Right atrium auricular region (tissue), 2 donors: Measurements from ENCODE around the gene CNTN4. TPM values are rescaled to one million over a fixed set of nuclear protein-coding genes. Genes with fewer than 3 reads are reported as not detected.

ENCODE experiments used
- DNase-seq: peaks from one replicate; pipeline ENCODE4 v3.0.0-alpha.2; 2019; ENCODE audit warnings: low spot score
- H3K27ac ChIP-seq, 2 donors: fragments of 200-600 bp; sonication (generic); 1 replicate in 1 of 2; 2 replicates in 1 of 2; pipeline ENCODE4 v1.5.1; 2016 to 2019
- H3K27me3 ChIP-seq, 2 donors: fragments of 200-600 bp; sonication (generic); one replicate each; pipeline versions ENCODE4 v1.5.1 to v1.6.0; 2017 to 2019
- H3K36me3 ChIP-seq: fragments of 200-600 bp; sonication (generic); one replicate; pipeline ENCODE4 v1.5.1; 2016
- H3K4me1 ChIP-seq, 2 donors: fragments of 200-600 bp; sonication (generic); one replicate each; pipeline versions ENCODE4 v1.5.1 to v1.6.0; 2017 to 2019
- H3K4me3 ChIP-seq, 2 donors: fragments of 200-600 bp; sonication (generic); 1 replicate in 1 of 2; 2 replicates in 1 of 2; pipeline ENCODE4 v1.5.1; 2017 to 2019; ENCODE audit warnings: mild to moderate bottlenecking in 1 of 2, moderate library complexity in 1 of 2
- H3K9me3 ChIP-seq, 2 donors: fragments of 200-600 bp; sonication (generic); one replicate each; pipeline ENCODE4 v1.5.1; 2019
- total RNA-seq, 2 donors: library from RNA; depleted of rRNA; stranded (reverse); fragments of >200 nt; gene quantifications; one replicate each; pipeline ENCODE4 v1.1.0, GENCODE V29; 2016
- TF ChIP-seq, protein P1 (sequence below), 2 donors: fragments of 200-600 bp; sonication (generic); IDR thresholded peaks; one replicate each; pipeline ENCODE4 v1.5.1; 2019; ENCODE audit warnings: antibody characterized with exemption in 2 of 2

CNTN4 gene
- total RNA-seq, 2 donors from 2014 or later, result 5.3 to 5.7 TPM

DNA sequence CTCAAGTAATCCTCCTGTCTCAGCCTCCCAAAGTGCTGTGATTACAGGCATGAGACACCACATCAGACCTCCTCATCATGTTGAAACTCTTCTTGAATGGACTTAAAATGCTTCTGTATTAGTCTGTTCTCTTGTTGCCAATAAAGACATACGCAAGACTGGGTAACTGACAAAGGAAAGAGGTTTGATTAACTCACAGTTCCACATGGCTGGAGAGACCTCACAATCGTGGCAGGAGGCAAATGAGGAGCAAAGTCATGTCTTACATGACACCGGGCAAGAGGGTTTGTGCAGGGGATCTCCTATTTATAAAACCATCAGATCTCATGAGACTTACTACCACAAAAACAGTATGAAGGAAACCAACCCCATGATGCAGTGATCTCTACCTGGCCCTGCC is 113.5 kb downstream of the CNTN4 start:
- H3K4me1 ChIP-seq, result no peaks in the 10 kb centered on the region
- H3K27ac ChIP-seq, result no peak overlapping the region
- H3K9me3 ChIP-seq, result no peaks in the 10 kb centered on the region
- H3K36me3 ChIP-seq, result no peaks in the 10 kb centered on the region
- H3K4me3 ChIP-seq, result no peak overlapping the region
- no peaks in the 10 kb centered on the region for H3K27me3 ChIP-seq
- DNase-seq, result no peak
- TF ChIP-seq, protein P1, sequence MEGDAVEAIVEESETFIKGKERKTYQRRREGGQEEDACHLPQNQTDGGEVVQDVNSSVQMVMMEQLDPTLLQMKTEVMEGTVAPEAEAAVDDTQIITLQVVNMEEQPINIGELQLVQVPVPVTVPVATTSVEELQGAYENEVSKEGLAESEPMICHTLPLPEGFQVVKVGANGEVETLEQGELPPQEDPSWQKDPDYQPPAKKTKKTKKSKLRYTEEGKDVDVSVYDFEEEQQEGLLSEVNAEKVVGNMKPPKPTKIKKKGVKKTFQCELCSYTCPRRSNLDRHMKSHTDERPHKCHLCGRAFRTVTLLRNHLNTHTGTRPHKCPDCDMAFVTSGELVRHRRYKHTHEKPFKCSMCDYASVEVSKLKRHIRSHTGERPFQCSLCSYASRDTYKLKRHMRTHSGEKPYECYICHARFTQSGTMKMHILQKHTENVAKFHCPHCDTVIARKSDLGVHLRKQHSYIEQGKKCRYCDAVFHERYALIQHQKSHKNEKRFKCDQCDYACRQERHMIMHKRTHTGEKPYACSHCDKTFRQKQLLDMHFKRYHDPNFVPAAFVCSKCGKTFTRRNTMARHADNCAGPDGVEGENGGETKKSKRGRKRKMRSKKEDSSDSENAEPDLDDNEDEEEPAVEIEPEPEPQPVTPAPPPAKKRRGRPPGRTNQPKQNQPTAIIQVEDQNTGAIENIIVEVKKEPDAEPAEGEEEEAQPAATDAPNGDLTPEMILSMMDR (IDR thresholded peaks at IDR 0.05), result no peak

DNA sequence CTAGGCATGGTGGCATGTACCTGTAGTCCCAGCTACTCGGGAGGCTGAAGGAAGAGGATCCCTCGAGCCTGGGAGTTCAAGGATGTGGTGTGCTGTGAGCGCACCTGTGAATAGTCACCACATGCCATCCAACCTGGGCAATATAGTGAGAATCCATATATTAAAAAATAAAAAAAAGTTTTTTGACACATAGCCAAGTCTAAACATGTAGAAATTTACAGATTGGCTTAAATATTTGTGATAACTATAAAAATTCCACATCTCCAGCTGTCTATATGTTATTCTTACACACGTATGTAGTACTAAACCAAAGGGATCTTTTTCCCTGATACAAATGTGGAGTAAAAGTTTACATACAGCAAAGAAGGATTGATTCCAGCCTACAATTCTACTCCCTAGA is 119.7 kb downstream of the CNTN4 start:
- peaks cover 0 to 10% of the 10 kb centered on the region in 2 donors for H3K9me3 ChIP-seq
- no peaks in the 10 kb centered on the region for H3K27me3 ChIP-seq
- H3K4me3 ChIP-seq, result no peak overlapping the region
- TF ChIP-seq, protein P1 (IDR thresholded peaks at IDR 0.05), result no peak
- no peaks in the 10 kb centered on the region for H3K4me1 ChIP-seq
- H3K27ac ChIP-seq, result no peak overlapping the region
- no peaks in the 10 kb centered on the region for H3K36me3 ChIP-seq
- DNase-seq, result no peak

DNA sequence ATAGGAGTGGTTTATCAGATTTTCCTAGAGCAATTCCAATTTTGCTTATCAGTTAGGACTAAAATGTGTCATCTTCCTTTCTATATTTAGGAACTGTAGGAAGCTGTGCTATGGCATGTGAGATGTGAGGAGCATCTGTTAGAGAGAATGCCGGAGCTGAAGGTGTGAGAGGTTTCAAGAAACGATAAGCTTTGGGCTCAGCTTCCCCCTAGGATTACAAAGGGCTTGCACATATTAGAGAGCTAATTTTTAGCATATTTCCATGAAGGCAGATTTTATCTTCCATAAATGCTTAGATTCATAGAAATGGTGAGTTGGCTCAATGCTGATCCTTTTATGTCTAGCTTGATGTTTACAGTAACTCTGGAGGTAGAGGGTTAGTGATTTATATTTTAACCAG is 120.2 kb downstream of the CNTN4 start:
- DNase-seq, result no peak
- Histone ChIP-seq H3K36me3 (no peaks in the 10 kb centered on the region), H3K27ac (no peak overlapping the region), H3K4me1 (no peaks in the 10 kb centered on the region), H3K9me3 (peaks cover 0 to 10% of the 10 kb centered on the region in 2 donors), H3K27me3 (no peaks in the 10 kb centered on the region), H3K4me3 (no peak overlapping the region)
- TF ChIP-seq, protein P1 (IDR thresholded peaks at IDR 0.05), result no peak

DNA sequence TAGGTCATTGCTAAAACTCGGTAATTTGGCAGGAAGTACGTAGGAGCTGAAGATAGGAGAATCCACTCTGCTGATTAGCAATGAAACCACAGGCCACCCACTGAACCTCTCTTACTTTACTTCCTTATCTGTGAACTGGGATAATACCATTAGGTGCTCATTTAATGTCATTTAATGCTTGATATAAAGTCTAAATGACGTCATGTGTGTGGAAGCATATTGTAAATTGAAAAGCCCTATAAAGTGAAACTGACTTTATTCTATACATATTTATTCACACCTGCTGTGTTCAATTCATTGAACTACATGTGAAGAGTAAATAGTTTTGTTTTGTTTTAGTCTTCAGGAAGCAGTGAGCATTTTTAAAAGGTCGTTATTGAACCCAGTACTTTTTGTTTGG is 137.5 kb downstream of the CNTN4 start:
- TF ChIP-seq, protein P1 (IDR thresholded peaks at IDR 0.05), result no peak
- DNase-seq, result no peak

DNA sequence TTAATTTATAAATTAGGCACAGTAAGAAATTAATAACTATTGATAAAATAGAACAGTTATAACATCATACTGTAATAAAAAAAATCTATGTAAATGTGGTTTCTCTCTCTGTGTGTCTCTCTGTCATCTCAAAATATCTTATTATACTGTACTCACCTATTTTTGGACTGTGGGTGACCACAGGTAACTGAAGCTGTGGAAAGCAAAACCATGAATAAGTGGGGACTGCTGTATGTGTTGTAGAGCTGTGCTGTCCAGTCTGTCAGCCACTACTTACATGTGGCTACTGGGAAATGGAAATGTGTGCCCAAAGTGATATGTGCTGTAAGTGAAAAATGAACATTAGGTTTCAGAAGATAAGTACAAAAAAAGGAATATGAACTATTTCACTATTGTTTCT is 145.5 kb downstream of the CNTN4 start:
- Histone ChIP-seq H3K4me3 (no peak overlapping the region), H3K9me3 (no peaks in the 10 kb centered on the region), H3K36me3 (no peaks in the 10 kb centered on the region), H3K4me1 (no peaks in the 10 kb centered on the region), H3K27ac (no peak overlapping the region), H3K27me3 (no peaks in the 10 kb centered on the region)
- DNase-seq, result no peak
- TF ChIP-seq, protein P1 (IDR thresholded peaks at IDR 0.05), result no peak

More for the DNA sequence above, 137.5 kb downstream of the CNTN4 start:
- no peaks in the 10 kb centered on the region for H3K4me1 ChIP-seq
- no peak overlapping the region for H3K27ac ChIP-seq
- no peaks in the 10 kb centered on the region for H3K36me3 ChIP-seq
- H3K27me3 ChIP-seq, result no peaks in the 10 kb centered on the region
- no peak overlapping the region for H3K4me3 ChIP-seq
- no peaks in the 10 kb centered on the region for H3K9me3 ChIP-seq

DNA sequence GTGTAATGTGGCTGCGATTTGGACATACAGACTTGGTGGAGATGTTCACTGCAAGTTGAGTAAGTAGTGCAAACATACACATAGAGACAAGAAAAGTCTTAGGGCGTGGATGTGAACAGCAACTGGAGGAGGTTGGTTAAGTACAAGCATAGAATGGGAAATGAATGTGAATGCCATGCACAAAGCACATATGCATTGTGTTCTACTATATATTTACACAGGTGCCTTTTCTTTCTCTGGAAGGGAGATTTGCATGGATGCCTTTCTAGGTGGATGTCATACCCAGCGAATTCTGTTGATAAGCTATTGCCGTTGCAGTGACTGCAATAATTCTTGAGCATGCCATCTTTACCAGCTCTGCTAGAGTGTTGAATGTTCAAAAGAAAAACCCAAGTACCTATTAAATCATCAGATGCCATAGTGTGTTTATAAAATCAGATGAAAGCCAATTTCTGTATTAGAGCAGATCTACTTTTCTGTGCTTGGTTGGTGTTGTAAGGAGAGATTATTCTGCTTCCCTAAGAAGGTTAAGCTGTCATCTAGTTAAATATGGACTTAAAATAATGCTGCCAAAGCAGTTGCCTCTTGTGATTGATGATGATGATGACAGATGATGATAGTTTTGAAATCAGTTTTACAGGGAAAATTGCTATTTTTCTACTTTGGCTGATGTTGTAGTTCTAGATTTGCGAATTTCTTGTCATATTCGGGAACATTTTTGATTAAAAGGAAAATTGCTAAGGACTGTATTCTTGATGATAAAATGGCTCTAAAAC is 148.4 kb downstream of the CNTN4 start:
- DNase-seq, result no peak

More for the DNA sequence above, 148.4 kb downstream of the CNTN4 start:
- Histone ChIP-seq H3K4me1 (no peaks in the 10 kb centered on the region), H3K4me3 (no peak overlapping the region), H3K36me3 (no peaks in the 10 kb centered on the region), H3K27me3 (no peaks in the 10 kb centered on the region), H3K27ac (no peak overlapping the region), H3K9me3 (no peaks in the 10 kb centered on the region)
- TF ChIP-seq, protein P1 (IDR thresholded peaks at IDR 0.05), result no peak
